NCI-H2196 (cell line): ENCODE measurements around the gene IMMT.

Experiments used
- DNase-seq: peaks from one replicate; lab custom pipeline; 2025; ENCODE audit not compliant: unreplicated experiment; lab: John Stamatoyannopoulos, UW

The IMMT gene

DNA sequence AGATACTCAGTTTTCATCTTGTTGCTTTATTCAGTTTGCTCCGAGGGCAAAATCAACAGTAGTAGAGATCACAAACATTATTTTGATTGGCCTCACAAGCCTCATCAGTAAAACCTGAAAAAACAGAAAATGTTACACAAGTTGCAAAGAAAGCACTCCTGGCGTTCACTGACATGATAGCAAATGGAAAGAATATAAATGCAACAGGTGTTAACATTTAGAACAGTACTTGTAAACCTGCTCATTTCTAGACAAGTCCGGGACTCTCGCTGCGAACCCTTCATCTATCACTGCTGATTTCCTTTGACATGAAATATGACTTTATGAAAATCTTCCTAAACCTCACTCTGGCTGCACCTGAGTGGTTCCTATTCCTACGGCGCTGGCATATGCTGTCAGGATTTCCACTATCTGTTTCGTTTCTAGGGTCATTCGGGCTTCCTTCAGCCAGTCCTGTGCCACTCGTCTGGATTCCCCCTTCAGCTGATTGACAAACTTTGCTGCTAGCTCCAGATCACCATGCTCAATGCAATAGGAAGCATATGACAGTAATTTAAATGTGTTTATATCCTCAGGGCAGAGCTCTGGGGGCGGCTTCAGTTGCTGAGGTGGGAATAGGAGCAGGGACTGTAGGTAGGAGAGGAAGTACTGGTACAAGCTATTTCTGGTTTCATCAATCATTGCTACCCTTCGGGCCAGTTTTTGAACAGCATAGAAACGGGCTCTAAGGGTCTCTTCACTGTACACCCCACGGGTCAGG, 51.2 kb downstream of the IMMT start:
- DNase-seq = no peak

- no peak for DNase-seq
Observed at GRCh38 chr2:86143307-86143706, 52.0 kb downstream of the IMMT start.

GRCh38 chr2:86142436-86143257, 52.6 kb downstream of the IMMT start:
- no peak for DNase-seq

- no peak for DNase-seq
Observed at GRCh38 chr2:86140969-86141392, 54.3 kb downstream of the IMMT start.

GRCh38 chr2:86139981-86140380, 55.3 kb downstream of the IMMT start:
- no peak for DNase-seq

- no peak for DNase-seq
Observed at GRCh38 chr2:86138736-86139625, 56.3 kb downstream of the IMMT start.

GRCh38 chr2:86136141-86136540, 59.1 kb downstream of the IMMT start:
- DNase-seq = no peak

DNA sequence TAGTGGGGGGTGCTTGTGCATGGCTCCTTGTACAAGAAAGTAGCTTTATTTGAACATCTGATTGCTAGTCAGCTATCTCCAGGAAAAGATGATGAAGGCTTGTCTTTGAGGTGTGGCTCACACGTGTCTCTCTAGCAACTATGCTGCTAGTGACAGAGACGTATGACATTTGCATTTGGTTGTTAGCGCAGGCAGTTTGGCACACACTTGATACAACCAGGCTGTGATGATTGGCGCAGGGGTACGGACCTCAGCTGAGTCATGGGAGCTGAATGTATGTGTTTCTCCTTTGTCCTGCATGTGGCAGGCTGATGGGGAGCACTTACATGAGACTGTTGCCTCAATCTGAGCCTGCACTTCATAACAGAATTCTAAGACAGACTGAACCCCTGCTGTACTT, 59.6 kb downstream of the IMMT start:
- no peak for DNase-seq

- DNase-seq = no peak
Observed at GRCh38 chr2:86134709-86135108, 60.6 kb downstream of the IMMT start.

- DNase-seq = no peak
Observed at GRCh38 chr2:86124683-86125082, 70.6 kb downstream of the IMMT start.

GRCh38 chr2:86123328-86123925, 71.8 kb downstream of the IMMT start:
- DNase-seq = no peak

DNA sequence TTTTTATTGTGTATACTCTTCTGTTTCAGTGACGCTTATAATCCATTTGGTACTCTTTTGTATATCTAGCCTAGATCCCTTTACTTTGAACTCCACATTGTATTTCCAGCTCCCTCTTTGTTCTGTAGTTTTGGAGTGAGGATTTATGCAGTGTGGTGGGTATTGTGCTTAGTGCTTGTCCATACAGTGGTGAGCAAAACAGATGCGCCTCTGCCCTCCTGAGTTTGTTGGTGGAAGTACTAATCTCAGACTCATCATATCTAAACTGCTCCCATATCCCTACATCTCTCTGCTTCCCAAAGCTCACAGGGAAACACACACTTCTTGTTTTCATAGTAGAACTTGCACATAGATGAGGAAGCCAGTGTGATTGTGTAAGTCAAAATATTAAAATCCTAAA, 77.1 kb downstream of the IMMT start:
- DNase-seq = no peak

DNA sequence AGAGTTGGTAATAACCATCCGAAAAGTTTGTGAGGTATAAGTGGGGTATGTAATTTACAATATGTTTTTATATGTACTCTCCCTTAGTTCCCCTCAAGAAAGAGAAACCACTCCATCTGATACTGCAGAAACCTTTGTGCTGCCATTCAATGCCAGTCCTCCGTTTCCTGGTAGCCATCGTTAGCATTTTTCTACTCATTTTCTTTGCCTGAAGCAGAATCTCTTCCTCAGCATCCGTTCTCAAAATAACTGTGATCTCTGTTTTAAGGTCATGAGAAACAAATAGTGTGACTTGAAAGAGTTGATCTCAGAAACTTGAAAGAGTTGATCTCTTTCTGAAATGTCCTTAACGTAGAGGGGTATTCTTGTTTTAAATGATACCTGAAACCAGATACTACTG, 88.2 kb downstream of the IMMT start:
- DNase-seq = no peak

DNA sequence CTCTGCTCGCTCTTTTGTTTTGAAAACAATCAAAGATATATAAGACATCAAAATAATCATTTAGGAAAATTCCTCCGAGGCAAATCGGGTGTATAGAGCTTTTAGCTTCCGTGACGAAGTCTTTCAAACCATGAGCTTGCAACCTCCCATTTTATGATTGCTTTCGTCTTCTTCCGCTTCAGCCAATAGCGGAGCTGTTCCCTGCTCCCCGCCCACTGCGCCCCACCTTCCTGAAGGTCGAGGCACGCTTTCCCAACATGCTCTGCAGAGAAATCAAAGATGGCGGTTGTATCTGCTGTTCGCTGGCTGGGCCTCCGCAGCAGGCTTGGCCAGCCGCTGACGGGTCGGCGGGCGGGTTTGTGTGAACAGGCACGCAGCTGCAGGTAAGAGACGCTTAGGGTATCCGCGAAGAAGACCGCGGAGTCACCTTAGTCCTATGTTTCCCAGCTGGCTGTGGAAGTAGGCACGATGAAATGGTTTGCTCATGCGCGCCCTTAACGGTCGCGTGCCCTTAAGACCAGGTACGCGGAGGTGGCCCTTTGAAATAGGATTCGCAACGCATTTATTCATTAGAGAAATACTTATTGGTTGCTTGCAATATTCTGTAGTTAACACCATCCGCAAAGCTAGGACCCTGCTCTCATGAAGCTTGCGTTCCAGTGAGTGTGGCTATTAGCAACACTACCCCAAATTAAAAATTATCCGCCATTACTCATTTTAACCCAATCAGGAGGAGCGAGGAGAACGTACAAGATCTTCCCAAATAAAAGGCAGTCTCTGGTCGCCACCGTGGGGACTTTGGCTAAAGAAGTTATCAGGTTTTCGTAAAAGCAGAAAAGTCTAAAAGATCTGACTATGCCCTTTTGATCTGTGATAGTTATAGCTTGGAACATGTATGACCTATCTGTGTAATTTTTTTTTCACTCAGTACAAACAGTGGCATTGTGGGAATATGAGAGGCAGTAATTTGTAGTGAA, 89.0 kb downstream of the IMMT start, which contains the start of gene PTCD3:
TSS of gene PTCD3 (plus strand) at position 267 of the 977 bp plus-strand sequence. CDS start at position 280, 13 bp downstream.
- DNase-seq = peak; percentile 84

GRCh38 chr2:86105252-86105968, 89.9 kb downstream of the IMMT start, which contains the start of gene POLR1A:
TSS of gene POLR1A (minus strand) at chr2:86105886. CDS start at chr2:86105776, 110 bp downstream.
- DNase-seq = peak; percentile 81

GRCh38 chr2:86102157-86102556, 93.1 kb downstream of the IMMT start:
- DNase-seq = no peak

- no peak for DNase-seq
Observed at GRCh38 chr2:86097913-86098312, 97.3 kb downstream of the IMMT start.

DNA sequence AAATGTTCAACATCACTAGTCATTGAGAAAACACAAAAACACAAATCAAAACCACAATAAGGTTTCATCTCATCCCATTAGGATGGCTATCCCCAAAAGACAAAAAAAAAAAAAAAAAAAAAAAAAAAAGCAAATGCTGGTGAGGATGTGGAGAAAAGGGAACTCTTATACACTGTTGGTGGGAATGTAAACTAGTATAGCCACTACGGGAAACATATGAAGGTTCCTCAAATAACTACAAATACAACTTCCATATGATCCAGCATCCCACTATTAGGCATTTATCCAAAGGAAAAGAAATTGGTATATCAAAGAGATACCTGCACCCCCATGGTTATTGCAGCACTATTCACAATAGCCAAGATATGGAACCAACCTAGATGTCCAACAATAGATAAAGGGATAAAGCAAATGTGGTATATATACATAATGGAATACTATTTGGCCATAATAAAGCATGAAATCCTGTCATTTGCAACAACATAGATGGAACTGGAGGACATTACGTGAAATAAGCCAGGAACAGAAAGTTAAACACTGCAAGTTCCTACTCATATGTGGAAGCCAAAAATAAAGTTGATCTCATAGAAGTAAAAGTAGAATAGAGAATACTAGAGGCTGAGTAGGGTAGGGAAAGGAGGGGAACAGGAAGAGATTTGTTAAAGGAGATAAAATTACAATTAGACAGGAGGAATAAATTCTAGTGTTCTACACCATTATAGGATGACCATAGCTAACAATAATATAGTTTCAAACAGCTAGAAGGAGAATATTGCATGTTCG, 98.0 kb downstream of the IMMT start:
- DNase-seq = no peak
